AG09319 (cell line): ENCODE data around the gene SLC6A19.

ENCODE experiments used
- DNase-seq: peaks from one replicate; pipeline ENCODE4 v3.0.0-alpha.2; 2010; ENCODE audit warnings: low read depth; ENCODE audit errors: extremely low read depth
- TF ChIP-seq, protein P1 (sequence below): IDR thresholded peaks from 2 replicates; pipeline ENCODE4 v1.5.1; 2011; ENCODE audit warnings: low read depth, mild to moderate bottlenecking, inconsistent platforms, low read length, moderate library complexity

Gene SLC6A19

DNA sequence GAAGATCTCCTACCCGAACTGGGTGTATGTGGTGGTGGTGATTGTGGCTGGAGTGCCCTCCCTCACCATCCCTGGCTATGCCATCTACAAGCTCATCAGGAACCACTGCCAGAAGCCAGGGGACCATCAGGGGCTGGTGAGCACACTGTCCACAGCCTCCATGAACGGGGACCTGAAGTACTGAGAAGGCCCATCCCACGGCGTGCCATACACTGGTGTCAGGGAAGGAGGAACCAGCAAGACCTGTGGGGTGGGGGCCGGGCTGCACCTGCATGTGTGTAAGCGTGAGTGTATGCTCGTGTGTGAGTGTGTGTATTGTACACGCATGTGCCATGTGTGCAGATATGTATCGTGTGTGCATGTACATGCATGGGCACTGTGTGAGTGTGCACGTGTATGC, 20.3 kb downstream of the SLC6A19 start:
- TF ChIP-seq, protein P1, sequence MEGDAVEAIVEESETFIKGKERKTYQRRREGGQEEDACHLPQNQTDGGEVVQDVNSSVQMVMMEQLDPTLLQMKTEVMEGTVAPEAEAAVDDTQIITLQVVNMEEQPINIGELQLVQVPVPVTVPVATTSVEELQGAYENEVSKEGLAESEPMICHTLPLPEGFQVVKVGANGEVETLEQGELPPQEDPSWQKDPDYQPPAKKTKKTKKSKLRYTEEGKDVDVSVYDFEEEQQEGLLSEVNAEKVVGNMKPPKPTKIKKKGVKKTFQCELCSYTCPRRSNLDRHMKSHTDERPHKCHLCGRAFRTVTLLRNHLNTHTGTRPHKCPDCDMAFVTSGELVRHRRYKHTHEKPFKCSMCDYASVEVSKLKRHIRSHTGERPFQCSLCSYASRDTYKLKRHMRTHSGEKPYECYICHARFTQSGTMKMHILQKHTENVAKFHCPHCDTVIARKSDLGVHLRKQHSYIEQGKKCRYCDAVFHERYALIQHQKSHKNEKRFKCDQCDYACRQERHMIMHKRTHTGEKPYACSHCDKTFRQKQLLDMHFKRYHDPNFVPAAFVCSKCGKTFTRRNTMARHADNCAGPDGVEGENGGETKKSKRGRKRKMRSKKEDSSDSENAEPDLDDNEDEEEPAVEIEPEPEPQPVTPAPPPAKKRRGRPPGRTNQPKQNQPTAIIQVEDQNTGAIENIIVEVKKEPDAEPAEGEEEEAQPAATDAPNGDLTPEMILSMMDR: no peak
- DNase-seq: no peak

DNA sequence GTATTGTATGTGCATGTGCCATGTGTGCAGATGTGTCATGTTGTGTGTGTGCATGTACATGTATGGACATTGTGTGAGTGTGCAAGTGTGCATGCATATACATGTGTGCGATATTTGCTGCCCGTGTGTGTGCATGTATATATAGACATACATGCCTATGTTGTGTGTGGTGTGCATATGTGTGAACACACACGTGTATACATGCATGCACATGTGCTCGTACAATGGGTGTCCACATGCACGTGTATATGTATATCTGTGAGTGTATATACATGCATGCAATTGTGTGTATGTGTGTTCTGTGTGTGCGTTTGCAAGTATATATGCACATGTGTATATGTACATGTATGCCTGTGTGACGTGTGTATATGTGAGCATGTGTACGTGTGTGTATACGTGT, 20.8 kb downstream of the SLC6A19 start:
- DNase-seq: no peak
- TF ChIP-seq, protein P1: no peak

DNA sequence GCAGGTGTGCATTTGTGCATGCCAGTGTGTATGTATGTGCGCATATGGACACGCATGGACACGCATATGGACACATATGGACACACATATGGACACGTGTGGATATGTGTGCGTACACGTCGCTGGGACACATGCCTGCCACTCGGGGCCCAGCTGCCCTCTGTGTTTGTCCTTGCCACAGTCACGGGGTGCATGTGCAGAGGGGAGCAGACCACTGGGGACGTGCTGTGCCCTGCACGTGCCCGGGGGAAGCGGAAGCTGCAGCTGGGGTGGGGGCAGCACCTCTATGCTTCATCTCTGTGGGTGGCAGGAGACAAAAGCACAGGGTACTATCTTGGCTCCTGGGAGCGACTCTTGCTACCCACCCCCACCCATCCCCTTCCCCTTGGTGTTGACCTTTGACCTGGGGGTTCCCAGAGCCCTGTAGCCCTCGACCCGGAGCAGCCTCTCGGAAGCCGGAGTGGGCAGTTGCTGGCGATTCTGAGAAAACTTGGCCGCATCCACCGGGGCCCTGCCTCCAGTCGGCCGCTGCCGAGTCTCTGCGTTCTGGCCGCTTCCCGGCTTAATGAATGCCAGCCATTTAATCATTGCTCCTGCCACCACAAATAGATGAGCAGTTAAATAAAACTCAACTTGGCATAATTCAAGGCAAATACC, 21.4 kb downstream of the SLC6A19 start:
- TF ChIP-seq, protein P1: no peak
- no peak for DNase-seq

DNA sequence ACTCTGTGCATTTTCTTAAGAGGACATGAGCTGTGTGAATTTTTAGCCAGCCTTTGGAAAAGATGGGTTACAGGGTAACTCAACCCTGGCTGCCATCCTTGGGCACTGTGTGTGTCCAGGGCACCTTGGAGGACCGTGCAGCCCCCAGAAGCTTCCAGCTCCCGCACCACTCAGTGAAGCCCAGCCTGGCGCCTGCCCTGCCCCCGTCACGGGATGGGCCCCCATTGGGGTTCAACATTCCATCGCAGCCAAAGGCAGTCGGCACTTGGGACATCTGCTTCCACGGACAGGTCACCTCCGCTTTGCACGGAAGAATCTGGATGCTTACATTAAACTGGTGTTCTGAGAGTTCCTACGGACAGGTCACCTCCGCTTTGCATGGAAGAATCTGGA, 21.9 kb downstream of the SLC6A19 start:
- no peak for DNase-seq
- TF ChIP-seq, protein P1: no peak

DNA sequence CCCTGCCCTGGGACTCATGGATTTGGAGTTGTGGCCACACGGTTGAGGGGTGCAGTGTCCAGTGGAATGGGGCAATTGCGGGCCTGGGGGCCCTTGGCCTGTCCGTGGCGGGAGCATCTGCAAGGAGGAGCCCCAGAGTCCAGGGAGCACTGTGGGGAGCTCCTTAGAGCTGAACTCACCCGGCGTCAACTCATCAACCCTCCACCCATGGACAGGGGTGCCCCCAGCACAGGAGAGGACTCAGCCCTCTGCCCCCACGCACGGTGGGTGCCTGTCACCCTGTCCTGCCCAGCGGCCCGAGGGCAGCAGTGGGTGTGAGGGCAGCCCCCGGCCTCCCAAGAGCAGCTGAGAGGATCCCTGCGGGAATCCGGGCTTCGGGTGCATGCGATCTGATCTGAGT, 23.2 kb downstream of the SLC6A19 start:
- TF ChIP-seq, protein P1: no peak
- no peak for DNase-seq

DNA sequence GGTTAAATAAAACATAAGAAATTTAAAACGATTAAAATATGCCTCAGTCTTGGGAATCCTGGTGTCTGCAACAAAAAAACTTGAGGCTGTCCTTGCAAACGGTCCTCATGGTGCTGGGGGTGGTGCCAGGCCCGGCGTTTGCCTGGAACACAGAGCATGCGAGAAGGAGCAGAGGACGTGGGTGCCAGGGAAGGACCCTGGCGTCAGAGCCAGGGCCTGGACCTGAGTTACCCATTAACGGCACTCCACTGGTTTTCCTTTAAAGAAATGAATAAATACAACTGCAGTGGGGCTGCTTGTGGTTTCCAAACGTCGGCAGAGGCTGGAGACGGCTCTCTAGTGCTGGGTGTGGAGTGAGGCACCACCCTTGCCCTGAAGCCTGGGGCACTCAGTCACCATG, 23.7 kb downstream of the SLC6A19 start, which contains the start of gene SLC6A18:
Gene SLC6A18 (plus strand): TSS at position 301 of the 400 bp plus-strand sequence. CDS start 97 bp downstream, at position 398.
- TF ChIP-seq, protein P1: no peak

DNA sequence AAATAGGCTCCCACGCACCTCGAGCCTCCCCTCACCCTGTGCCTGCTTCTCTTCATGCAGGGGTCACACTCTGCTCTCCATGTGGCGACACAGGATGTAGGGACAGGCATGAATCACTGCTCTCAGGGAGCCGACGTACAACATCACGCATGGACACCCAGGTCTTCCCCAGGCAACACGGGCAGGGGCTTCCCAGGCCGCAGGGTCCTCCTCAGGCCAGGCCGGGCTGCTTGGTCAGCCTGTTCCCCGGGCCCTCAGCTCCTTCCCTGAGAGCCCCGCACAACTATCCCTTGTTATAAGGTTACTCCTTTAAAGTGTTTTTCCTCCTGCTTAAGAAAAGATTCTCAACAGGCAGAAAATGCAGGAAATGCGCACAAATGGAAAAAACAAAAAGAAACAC, 24.8 kb downstream of the SLC6A19 start:
- TF ChIP-seq, protein P1: no peak
- no peak for DNase-seq

More for the DNA sequence above, 23.7 kb downstream of the SLC6A19 start, which contains the start of gene SLC6A18:
- DNase-seq: no peak
